HG03460 (cell line): ENCODE results near the gene TRUB1.
"Not testable (repeated sequence)": the region's sequence is repeated elsewhere in the genome, so short reads cannot be mapped to it uniquely, and the experiment has no call there.

Source experiments
- ATAC-seq: cut with Tn5 transposase; IDR thresholded peaks from one replicate; pipeline ENCODE4 v1.9.1; 2021; ENCODE audit not compliant: unreplicated experiment

The TRUB1 gene

DNA sequence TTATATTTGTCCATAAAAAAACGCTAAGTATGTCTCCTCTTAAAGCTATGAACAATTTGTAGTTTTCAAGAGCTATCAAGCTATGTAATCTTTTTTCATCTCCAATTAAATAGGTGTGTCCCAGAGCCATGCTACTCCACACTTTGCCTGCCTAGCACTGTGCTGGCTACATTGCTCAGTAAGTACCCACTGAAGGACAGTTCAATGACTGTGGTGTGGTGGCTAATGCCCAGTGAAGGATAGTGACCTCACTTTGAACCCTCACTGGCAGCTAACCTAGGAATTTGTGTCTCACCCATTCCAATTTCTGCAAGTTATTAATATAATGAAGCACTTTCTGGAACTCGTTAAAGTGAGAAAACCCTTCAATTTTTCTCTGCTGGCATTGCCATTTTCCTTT, 14.4 kb upstream of the TRUB1 start:
- ATAC-seq: no peak

DNA sequence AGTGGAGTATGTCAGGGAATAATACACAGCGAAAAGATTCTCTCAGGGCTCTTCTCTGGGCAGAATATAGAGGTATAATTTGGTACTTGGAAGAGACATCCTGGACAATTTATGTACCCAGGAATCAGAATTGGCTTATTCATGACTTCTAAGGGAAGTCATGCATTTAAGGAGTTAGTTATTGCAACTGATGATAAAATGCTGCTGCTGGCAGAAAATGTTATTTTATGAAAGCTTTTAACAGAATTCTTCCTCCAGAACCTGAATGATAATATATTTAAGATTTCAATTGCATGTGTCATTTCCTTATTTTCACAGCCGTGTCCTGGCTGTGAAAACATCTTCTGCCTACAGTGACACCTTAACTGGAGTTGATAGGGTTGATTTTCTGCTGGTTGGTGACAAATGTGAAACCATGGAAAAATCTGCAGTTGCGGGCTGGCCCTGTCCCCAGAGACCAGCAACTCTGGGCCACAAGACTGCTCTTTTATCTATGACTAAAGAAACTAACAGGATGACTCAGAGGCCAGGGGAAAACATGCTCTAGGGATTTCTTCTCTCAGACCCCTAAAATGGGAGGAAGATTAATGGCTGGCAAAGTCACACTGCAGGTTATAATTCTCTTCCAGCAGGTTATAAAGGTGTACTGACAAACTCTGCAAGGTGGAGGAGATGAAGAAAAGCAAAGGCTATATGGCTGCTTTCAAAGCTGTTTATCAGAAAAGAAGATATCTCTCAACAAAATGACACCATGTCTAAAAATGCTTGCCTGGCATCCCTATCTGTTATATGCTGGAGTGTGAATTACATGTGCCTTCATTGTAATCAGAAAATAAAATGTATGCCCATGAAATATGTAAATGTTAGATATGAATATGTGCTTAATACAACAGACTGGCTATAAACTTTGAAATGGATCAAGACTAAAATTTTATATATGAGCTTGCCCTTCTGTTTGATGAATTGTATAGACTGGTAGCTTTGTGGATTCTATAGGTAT, 12.1 kb upstream of the TRUB1 start:
- peak; percentile 63 for ATAC-seq

DNA sequence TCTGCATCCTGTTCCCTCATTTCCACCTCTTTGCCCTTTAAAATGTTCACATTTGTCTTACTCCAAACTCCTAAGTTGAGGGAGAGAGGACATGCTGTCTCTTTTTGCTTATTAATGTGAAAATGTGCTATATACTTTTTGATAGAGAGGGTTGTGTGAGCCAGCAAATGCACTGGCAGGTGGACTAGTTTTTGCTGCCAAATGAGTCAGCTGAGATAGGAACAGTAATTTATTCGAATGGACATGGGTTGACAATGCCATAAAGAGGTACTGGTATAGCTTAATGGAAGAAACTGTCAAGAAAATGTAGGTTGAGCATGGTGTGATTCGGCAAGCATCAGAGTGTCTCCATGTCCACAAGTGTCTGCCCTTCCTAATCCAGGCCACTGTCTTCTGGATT, 9.2 kb upstream of the TRUB1 start:
- ATAC-seq: no peak

DNA sequence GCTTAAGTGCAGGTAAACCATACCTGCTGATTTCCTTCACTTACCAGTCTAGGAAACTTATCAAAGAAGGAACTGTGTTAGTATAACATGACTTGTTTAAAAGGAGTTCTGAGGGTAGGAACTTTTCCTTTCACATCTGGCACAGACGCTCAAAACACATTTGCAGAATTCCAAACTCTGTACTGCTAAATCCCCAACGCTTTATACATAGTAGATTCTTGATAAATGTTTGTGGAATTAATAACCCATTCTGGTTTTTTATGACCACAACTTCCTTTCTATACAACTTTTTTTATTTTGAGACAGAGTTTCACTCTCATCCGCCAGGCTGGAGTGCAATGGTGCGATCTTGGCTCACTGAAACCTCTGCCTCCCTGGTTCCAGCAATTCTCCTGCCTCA, 7.7 kb upstream of the TRUB1 start:
- ATAC-seq: no peak

DNA sequence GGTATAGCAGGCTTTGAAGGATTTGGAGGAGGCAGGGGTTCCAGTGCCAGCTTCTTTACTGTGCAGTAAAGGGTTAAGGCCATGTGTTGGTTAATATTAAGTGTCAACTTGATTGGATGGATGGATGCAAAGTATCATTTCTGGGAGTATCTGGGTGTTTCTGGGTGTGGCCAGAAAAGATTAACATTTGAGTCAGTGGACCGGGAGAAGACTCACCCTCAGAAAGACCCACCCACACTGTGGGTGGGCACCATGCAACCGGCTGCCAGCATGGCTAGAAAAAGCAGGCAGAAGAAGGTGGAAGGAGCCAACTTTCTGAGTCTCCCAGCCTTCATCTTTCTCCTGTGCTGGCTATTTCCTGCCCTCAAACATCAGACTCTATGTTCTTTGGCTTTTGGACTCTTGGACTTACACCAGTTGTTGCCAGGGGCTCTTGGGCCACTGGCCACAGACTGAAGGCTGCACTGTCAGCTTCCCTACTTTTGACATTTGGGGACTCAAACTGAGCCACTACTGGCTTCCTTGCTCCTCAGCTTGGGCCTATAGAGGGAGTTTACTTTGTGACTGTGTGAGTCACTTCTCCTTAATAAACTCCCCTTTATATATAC, 6.8 kb upstream of the TRUB1 start:
- no peak for ATAC-seq

DNA sequence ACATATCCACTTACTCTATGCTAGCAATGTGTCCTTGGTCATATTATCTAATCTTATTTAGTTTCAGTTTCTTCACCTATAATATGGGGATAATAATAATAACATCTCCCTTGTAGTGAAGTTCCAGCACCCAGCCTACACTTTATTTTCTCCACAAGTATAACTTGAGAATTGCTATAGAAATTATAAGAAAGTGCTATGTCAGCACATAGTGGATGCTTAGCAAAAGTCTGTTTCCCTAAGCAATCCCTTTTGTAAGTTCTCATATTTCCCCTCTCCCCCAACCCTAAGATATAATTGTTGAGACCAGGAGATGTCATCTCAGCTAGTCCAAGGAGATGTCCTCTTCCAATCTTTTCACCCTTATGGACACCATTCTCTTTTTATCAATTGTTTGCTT, 5.8 kb upstream of the TRUB1 start:
- ATAC-seq: no peak

DNA sequence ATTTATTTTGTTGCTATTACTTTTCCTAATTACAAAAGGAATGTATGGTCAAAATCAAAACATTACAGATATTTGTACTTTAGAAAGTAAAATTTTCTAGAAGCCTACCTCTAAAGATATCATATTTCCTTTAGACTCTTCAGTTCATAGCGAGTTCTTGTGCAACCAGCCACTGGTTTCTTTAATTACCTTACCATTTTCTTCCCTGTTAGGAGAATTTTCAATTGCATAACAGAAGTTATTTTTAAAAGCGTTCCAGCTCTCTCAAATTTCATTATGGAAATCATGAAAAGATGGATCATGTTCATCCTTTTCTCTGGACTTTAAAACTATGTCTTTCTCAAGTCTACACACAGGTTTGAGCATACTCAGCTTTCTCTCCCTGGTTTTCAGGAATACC, 5.0 kb upstream of the TRUB1 start:
- ATAC-seq: no peak

DNA sequence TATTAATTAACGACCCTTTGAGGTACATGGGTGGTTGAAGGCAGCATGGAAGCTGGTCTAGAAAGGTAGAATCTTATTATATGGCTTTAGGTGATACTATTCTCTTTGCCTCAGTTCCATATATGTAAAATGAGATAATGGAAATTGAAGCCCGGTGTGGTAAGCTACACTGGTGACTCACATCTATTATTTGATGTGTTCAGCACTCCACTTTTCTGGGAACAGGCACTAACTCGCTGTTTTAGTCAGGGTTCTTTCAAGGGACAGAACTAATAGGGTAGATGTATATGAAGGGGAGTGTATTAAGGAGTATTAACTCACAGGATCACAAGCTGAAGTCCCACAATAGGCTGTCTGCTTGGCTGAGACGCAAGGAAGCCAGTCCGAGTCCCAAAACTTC, 4.4 kb upstream of the TRUB1 start:
- no peak for ATAC-seq

DNA sequence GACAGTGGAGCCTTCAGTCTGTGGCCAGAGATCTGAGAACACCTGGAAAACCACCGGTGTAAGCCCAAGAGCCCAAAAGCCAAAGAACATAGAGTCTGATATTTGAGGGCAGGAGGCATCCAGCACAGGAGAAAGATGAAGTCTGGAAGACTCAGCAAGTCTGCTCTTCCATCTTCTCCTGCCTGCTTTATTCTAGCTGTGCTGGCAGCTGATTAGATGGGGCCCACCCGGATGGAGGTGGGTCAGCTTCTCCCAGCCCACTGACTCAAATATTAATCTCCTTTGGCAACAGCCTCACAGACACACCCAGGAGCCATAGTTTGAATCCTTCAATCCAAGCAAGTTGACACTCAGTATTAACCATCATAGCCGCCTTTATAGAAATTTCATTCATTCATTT, 4.0 kb upstream of the TRUB1 start:
- ATAC-seq: not testable (repeated sequence)

DNA sequence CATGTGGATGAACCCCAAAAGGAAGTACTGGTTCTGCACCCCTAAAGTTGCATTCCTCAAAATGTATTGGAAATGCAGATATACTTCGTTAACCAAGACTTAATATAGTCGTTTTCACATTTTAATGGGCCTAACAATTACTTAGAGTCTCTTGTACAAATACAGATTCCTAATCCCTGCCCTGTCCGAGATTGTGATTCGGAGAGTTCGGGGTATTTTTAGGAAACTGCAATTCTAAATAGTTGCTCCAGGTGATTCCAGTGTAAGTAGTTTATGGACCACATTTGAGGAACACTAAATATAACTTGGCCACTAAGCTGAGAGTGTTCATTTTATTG, 830 bp downstream of the TRUB1 start:
- no peak for ATAC-seq

DNA sequence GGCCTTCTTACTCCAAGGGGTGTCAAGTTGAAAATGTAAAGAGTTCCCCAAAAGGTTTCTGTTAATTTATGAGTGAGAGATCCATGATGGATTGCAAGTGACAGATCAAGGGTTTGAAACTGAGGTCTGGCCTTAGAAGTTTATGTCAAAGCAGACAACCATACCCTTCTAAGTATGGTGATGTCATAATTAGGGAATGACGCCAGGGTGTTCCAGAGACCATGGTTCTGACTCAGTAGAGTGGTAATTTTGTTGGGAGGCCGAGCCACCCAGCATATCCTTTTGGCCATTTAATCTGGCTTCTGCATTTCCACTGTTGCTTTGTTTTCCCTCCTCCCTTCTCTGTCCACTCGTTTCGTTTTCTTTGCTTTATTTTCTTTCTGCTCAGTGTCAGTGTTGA, 2.7 kb downstream of the TRUB1 start:
- no peak for ATAC-seq

DNA sequence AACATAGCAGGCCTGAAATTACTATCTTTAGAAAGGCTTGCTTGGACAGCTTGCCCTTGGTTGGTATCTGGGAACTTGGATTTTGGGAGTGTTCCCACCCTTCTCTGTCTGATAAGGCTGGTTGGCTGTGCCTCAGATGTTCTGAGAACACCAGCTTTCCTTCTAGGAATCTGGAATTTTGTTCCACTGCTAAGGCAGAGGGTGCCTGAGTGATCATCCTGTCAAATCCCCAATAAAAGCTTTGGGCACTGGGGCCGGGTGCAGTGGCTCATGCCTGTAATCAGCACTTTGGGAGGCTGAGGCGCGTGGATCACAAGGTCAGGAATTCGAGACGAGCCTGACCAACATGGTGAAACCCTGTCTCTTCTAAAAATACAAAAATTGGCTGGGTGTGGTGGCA, 5.0 kb downstream of the TRUB1 start:
- ATAC-seq: no peak

DNA sequence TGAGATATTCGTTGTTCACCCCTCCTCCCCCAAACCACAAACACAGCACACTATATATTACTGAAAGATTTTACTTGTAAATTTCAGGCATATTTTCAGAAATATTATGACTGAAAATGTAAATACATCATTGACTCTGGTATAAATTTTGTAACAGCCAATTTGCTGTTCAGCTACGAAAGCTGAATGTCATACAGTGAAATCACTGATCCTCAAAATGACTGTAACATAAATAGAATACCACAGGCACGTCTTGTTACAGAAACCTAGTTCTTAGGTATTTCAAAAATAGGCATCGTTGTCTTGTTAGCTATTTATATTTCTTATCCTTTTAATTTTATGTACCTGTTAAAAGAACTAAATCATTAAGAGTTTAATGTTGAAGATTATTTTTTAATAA, 15.1 kb downstream of the TRUB1 start:
- no peak for ATAC-seq

DNA sequence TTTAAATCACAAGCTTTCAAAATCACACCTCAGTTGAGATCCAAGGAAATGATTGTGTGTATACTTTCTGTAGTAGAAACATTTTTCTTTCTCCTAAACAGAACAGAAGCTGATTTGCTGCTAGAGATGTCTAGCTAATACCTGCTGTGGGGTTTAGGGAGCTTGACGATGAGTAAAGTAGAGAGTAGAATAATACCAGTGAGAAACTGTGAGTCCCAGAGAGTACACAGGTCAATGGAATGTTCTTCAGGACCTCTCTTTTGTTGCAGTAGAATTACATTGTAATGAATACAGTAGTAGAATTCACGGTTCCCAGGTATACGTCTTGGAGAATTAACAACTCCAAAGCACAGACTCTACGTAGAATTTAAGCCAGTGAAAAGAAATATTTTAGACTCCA, 18.0 kb downstream of the TRUB1 start:
- no peak for ATAC-seq

DNA sequence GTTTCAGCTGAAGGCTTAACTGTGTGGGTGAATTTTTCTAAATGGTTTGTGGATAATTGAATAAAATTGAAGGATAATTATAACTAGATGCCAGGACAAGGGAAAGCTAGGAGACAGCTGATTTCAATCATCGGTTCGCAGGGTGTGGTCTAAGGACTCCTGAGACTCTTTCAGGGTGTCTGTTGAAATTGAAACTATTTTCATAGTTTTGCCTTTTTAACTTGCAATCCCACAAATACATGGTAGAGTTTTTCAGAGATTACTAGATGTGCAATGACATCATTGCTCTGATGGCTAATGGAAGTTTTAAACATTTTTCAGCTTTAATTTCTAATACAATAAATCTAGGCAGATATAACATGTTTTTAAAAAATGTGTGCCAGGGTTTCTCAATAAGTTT, 18.5 kb downstream of the TRUB1 start:
- no peak for ATAC-seq

DNA sequence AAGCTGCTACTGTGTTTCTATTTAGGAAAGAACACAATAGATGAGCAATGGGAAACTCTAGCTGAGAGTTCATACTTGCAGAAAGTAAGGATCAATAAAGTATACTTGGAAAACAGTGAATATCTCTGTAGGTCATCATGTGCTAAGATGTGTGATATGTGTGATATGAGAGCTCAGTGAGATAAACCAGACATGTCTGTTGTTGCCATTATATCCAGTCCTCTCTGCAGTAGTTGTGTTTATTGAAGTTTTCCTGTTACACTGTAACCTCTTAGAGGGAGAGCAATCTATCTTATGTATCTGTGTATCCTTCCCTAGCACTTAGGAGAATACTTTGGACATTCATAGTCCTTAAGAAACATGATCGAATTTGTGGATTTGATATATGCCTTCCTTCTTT, 19.1 kb downstream of the TRUB1 start:
- ATAC-seq: no peak

DNA sequence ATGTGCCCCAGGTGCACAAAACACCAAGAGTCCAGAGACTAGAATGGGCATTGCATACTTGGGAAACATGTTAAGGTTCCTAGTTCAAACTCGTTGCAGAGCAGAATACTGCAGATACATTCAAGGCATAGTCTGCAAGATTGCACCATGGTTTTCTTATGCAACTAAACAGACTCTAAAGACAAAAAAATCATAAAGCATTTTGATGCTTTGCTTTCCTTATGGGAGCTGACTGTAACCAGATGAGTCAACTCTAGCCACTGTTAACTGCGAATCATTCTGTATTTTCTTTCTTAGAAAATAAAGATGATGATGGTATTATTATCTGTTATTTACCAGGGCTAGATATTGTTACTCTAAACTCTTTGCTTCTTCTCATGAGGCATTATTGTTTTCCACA, 19.7 kb downstream of the TRUB1 start:
- no peak for ATAC-seq

DNA sequence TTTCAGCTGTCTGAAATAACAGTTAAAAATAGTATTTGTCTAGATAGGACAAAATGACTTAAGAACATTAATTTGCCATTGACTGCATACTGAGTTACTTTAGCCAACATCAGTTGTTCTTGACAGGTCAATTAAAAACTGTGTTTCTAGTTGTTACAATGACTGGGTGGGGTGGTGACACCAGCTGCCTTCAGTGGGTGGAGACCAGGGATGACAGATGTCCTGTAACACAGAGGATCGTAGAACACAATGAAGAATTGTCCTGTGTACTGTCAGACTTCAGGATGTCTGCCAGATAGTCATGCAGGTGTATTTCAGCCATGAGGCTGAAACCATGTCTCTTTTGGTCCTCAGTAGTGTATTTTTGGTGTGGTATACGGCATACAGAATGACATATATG, 24.4 kb downstream of the TRUB1 start:
- ATAC-seq: no peak

DNA sequence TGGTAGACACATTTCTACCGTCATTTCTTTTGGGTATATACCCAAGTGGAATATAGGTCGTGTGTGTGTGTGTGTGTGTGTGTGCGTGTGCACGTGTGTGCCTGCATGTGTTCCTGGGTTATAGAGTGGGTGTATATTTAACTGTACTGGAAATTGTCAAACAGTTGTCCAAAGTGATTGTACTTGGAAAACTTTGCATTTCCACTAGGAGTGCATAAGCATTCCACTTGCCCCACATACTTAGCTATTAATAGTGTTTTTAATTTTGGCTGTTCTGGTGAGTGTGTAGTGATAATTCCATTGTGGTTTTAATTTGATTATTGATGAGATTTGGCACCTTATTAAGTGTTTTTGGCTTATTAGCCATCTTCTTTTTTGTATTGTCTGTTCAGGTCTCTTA, 25.9 kb downstream of the TRUB1 start:
- no peak for ATAC-seq

DNA sequence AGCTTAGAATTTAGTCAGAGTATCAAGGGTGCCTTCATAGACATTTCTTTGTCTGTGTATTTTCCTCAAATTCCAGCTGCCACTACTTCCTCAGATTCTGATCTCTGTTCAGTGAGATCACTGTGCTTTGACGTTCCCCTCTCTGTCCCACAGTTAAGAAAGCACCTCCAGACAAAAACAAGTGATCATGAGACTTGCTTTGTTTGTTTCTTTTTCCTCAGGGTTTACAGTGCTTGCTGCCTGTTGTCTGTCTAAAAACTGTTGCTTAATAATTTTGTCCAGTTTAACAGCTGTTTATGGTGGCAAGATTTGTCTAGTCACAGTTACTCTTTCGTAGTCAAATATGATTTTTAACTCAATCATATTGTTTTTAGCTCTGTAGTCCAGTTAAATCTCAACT, 29.1 kb downstream of the TRUB1 start:
- no peak for ATAC-seq

DNA sequence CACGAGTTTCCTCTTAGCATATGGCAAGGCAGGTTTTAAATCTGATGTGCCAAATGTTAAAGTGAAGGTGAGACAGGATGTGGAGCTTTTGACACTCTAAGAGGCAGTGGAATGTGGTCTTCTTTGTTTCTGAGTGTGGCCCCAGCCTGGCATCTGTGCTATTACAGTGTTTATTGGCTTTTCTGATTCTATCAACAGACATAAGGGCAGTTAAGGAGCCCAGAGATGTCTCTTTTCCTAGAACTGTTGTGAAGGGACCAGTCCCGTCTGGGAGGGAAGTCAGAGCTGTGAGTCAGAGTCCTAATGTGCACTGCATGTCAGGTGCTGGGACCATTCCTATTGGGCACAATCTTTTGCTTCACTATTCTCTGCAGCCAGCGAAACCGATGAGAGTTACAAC, 32.5 kb downstream of the TRUB1 start:
- no peak for ATAC-seq

DNA sequence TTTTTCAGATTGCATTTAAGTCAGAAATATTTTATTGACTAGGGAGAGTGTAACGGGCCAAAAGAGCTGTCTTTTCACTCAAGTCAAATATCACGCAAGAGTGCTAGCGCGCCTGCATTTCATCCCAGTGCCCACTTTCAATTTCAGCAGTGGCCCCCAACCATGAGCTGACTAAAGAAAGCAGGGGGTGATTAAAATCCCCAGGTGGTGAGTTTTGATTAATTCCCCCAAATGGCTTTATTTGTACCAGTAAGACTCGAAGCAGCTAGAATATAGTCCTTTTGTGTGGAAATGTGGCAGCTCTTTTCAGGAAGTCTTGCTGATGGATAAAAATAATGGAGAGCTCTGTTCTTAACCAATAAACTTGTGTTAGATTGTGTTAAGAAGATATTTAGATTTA, 35.3 kb downstream of the TRUB1 start:
- ATAC-seq: no peak

DNA sequence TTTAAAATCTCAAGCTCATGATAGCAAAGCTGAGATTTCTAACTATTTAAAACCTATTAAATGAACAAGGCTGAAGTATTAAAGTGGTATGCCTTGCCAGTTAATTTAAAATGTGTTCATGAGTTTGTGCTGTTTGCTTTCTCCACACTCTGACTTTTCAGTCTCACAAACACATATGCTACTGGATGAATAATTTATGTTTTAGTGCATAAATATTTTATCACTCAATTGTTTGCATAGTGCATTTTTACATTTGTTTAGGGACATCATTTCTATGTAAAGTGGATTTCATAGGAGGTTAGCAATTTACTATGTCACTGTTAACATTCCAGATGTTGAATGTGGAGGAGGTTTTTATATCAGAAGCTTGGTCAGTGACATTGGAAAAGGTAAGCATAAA, 36.0 kb downstream of the TRUB1 start:
- ATAC-seq: no peak
